ENCODE results near the gene CLMN. TPM values are rescaled to one million over a fixed set of nuclear protein-coding genes. Genes with fewer than 3 reads are reported as not detected.
"Not testable (repeated sequence)": the region's sequence is repeated elsewhere in the genome, so short reads cannot be mapped to it uniquely, and the experiment has no call there.

The CLMN gene
- total and polyA plus RNA-seq, 2 experiments from 2014 or later, result 3.2 to 5.7 TPM

DNA sequence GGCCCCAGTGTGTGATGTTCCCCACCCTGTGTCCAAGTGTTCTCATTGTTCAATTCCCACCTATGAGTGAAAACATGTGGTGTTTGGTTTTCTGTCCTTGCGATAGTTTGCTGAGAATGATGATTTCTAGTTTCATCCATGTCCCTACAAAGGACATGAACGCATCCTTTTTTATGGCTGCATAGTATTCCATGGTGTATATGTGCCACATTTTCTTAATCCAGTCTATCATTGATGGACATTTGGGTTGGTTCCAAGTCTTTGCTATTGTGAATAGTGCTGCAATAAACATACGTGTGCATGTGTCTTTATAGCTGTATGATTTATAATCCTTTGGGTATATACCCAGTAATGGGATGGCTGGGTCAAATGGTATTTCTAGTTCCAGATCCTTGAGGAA is 144.0 kb downstream of the CLMN start:
- H3K27ac ChIP-seq (ENCODE audit: low read depth); ATAC-seq; H3K27me3 ChIP-seq (ENCODE audit: insufficient read depth): not testable (repeated sequence)

GRCh38 chr14:95174184-95174792 is 145.4 kb downstream of the CLMN start:
- DNase-seq (ENCODE audit: low spot score) (no peak), ATAC-seq (no peak)
- Histone ChIP-seq H3K36me3 (ENCODE audit: insufficient read depth) (no peaks in the 10 kb centered on the region), H4K20me1 (replicated peaks; ENCODE audit: insufficient read depth) (no peaks in the 10 kb centered on the region), H3K4me1 (ENCODE audit: insufficient read depth) (no peaks in the 10 kb centered on the region), H3K27me3 (ENCODE audit: insufficient read depth) (no peaks in the 10 kb centered on the region), H3K9me2 (ENCODE audit: insufficient read depth) (no peaks in the 10 kb centered on the region; the same call in 1 of the 2 replicates), H3K79me2 (replicated peaks; ENCODE audit: insufficient read depth) (no peaks in the 10 kb centered on the region), H2AFZ (no peak overlapping the region), H3F3A (replicated peaks; ENCODE audit: low read depth) (no peaks in the 10 kb centered on the region), H3K4me2 (no peak overlapping the region), H3K27ac (ENCODE audit: low read depth) (no peak overlapping the region), H3K4me3 (no peak overlapping the region)
- Mint-ChIP-seq H3K36me3 (ENCODE audit: low read depth) (peaks cover 2% of the 10 kb centered on the region; the same call in 1 of the 3 replicates), H3K4me1 (no peaks in the 10 kb centered on the region), H3K9me3 (no peaks in the 10 kb centered on the region), H3K27ac (no peak overlapping the region), H3K27me3 (ENCODE audit: insufficient read depth, low read depth, poor library complexity) (peaks cover under 1% of the 10 kb centered on the region), H3K4me3 (no peak overlapping the region)
- TF ChIP-seq JUNB (IDR thresholded peaks at IDR 0.05; ENCODE audit: unreplicated experiment), result no peak
- no peak for TF ChIP-seq NANOG (IDR thresholded peaks at IDR 0.05; ENCODE audit: borderline replicate concordance)
- TF ChIP-seq POLR2AphosphoS5 (IDR thresholded peaks at IDR 0.05; ENCODE audit: low read depth), result no peak
- TF ChIP-seq EZH2 (IDR thresholded peaks at IDR 0.05; ENCODE audit: low read depth, unreplicated experiment), result no peak
- no peak for TF ChIP-seq REST (IDR thresholded peaks at IDR 0.05; ENCODE audit: unreplicated experiment)
- TF ChIP-seq ZNF462 (CRISPR knock-in tag; IDR thresholded peaks at IDR 0.05), result no peak
- no peak for TF ChIP-seq ZNF114 (CRISPR knock-in tag; IDR thresholded peaks at IDR 0.05)
- TF ChIP-seq, protein P1, sequence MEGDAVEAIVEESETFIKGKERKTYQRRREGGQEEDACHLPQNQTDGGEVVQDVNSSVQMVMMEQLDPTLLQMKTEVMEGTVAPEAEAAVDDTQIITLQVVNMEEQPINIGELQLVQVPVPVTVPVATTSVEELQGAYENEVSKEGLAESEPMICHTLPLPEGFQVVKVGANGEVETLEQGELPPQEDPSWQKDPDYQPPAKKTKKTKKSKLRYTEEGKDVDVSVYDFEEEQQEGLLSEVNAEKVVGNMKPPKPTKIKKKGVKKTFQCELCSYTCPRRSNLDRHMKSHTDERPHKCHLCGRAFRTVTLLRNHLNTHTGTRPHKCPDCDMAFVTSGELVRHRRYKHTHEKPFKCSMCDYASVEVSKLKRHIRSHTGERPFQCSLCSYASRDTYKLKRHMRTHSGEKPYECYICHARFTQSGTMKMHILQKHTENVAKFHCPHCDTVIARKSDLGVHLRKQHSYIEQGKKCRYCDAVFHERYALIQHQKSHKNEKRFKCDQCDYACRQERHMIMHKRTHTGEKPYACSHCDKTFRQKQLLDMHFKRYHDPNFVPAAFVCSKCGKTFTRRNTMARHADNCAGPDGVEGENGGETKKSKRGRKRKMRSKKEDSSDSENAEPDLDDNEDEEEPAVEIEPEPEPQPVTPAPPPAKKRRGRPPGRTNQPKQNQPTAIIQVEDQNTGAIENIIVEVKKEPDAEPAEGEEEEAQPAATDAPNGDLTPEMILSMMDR (conservative IDR thresholded peaks at IDR 0.05; ENCODE audit: low read depth in 2 of 2), result no peak

More for the DNA sequence above, 144.0 kb downstream of the CLMN start:
- H3K4me1 ChIP-seq (ENCODE audit: insufficient read depth); H3K9me3 Mint-ChIP-seq; H2AFZ ChIP-seq; H3K79me2 ChIP-seq (replicated peaks; ENCODE audit: insufficient read depth); DNase-seq (ENCODE audit: low spot score); H3K27ac Mint-ChIP-seq; H3K4me2 ChIP-seq; H3F3A ChIP-seq (replicated peaks; ENCODE audit: low read depth); H4K20me1 ChIP-seq (replicated peaks; ENCODE audit: insufficient read depth); H3K4me3 Mint-ChIP-seq; H3K36me3 ChIP-seq (ENCODE audit: insufficient read depth); H3K4me1 Mint-ChIP-seq; H3K9me2 ChIP-seq (ENCODE audit: insufficient read depth); H3K36me3 Mint-ChIP-seq (ENCODE audit: low read depth); H3K4me3 ChIP-seq; H3K27me3 Mint-ChIP-seq (ENCODE audit: insufficient read depth, low read depth, poor library complexity): not testable (repeated sequence)
